Testis (tissue), 3 donors: ENCODE measurements around the gene LRRK1. TPM values are rescaled to one million over a fixed set of nuclear protein-coding genes. Genes with fewer than 3 reads are reported as not detected.

ENCODE experiments used
- DNase-seq: peaks from one replicate; pipeline ENCODE4 v3.0.0-alpha.2; 2019
- H3K27ac ChIP-seq, 2 donors: fragments of 200-600 bp; sonication (generic); one replicate each; pipeline ENCODE4 v1.5.1; 2019
- H3K27me3 ChIP-seq: fragments of 200-600 bp; sonication (generic); one replicate; pipeline ENCODE4 v1.5.1; 2019
- H3K36me3 ChIP-seq: fragments of 200-600 bp; sonication (generic); one replicate; pipeline ENCODE4 v1.5.1; 2017; ENCODE audit warnings: low read depth; ENCODE audit errors: missing control alignments
- H3K4me1 ChIP-seq: fragments of 200-600 bp; sonication (generic); one replicate; pipeline ENCODE4 v1.5.1; 2019
- H3K4me3 ChIP-seq, 2 donors: fragments of 200-600 bp; sonication (generic); one replicate each; pipeline ENCODE4 v1.5.1; 2017 to 2019
- H3K9me3 ChIP-seq: fragments of 200-600 bp; sonication (generic); one replicate; pipeline ENCODE4 v1.5.1; 2017
- CTCF ChIP-seq, 3 experiments: fragments of 450-650 bp in 2 of 3; fragments of 200-600 bp in 1 of 3; sonication (generic) in 1 of 3; IDR thresholded peaks; one replicate each; pipeline ENCODE4 v1.5.1; 2016 to 2019; ENCODE audit warnings: antibody characterized with exemption in 3 of 3, mild to moderate bottlenecking in 2 of 3, moderate library complexity in 1 of 3
- POLR2A ChIP-seq: fragments of 450-650 bp; IDR thresholded peaks from one replicate; pipeline ENCODE4 v1.6.1; 2017; ENCODE audit warnings: antibody characterized with exemption, mild to moderate bottlenecking, moderate library complexity
- WGBS, 2 donors: methylation state at CpG; one replicate each; pipeline ENCODE4 v1.1.5; 2018; 5-methylcytosine and 5-hydroxymethylcytosine counted together
- intact Hi-C: fragments of 100-400 bp; cut with DNase I; formaldehyde crosslinking; loops from one replicate; pipeline ENCODE4 v1.15.1; 2023; ENCODE audit warnings: low total_unique reads
- polyA plus RNA-seq: library from polyadenylated mRNA; stranded (reverse); fragments of 350-450 nt; fragmentation: Illumina TruSeq; extraction: RNeasy Lipid Tissue Mini Kit (QIAGEN cat#74804); gene quantifications from one replicate; pipeline ENCODE4 v1.2.3, GENCODE V29; 2014; ENCODE audit warnings: low read depth, low replicate concordance; ENCODE audit not compliant: insufficient read depth
- total RNA-seq, 2 donors: library from RNA; depleted of rRNA; stranded (reverse); fragments of >200 nt; gene quantifications; one replicate each; pipeline ENCODE4 v1.2.3, GENCODE V29; 2016

Gene LRRK1
- total and polyA plus RNA-seq, 3 donors from 2014 or later = 18.8 to 24.6 (median 23.0) TPM

DNA sequence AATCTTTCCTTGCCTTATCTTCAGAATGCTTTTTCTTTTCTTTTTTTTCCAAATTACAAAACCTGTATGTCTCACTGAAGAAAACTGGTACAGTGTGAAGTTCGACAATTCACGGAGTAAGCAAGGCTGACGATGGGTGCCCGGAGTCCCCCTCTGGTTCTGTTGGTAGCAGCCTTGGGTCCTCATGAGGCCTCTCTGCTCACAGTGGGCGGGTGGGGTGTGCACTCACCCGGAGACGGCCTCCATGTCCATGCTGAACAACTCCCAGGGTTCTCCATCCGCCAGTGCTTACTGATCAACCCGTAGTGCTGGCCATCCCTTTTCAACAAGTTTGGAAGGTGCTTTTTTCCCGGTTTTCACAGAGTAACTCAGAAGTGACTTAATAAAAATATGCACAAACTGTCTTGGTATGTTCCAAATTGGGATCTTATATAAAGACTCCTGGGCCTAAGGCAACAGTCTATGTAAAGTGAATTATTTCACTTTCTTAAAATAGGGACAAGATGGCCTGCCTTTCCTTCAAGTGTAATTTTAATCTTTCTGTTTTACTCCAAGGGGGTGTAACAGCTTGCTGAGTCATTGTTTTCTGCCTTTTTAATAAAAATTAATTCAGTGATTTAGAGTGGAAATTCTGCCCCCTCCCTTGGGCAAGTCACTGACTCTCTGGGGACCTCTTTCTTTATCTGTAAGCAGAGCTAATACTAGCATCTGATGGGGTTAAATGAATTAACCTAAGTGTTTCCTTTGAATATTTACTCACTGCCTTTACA lies 23.7 kb downstream of the LRRK1 start:
- no peaks in the 10 kb centered on the region for H3K36me3 ChIP-seq
- 84 to 86% methylated on average over 10 of the region's 10 CpGs for WGBS, 2 donors
- DNase-seq = no peak

DNA sequence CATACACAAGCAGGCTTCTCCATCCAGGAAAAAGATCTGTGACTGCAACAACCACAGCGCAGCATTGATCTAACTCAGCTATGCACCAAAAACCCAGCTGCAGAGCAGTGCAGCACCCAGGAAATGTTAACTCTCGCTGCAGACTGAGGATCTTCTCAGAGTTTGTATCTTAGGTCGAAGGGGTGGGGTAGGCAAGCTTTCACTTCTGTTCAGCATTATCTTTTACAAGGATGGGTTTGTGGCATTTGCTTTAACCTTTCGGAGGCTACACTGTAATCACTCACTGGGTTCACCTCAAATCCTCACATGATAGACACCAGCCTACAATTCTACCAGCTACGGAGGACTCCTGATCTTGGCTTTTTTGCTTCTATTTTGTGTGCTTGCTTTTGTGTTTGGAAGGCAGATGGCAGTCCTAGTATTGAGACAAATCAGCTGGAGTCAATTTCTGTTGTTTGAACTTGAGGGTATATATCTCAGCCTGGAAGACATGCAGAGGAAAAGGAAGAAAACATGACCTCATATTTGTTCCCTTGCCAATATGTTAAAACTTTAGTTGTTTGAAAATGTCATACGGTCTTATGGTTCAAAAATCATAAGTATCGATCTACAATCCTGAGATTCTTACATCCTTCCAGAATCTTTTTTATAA lies 25.2 kb downstream of the LRRK1 start:
- Histone ChIP-seq H3K27me3 (no peaks in the 10 kb centered on the region), H3K27ac (no peak overlapping the region), H3K36me3 (no peaks in the 10 kb centered on the region), H3K4me1 (no peaks in the 10 kb centered on the region), H3K4me3 (no peak overlapping the region), H3K9me3 (no peaks in the 10 kb centered on the region)
- 78 to 85% methylated on average over 7 of the region's 7 CpGs for WGBS, 2 donors
- TF ChIP-seq CTCF (IDR thresholded peaks at IDR 0.05) (no peak), POLR2A (no peak)
- intact Hi-C loops = no loop called here
- no peak for DNase-seq

More for the DNA sequence above, 23.7 kb downstream of the LRRK1 start:
- H3K4me3 ChIP-seq = no peak overlapping the region
- no peak for TF ChIP-seq CTCF (IDR thresholded peaks at IDR 0.05)
- TF ChIP-seq POLR2A = no peak
- no peaks in the 10 kb centered on the region for H3K4me1 ChIP-seq
- no peaks in the 10 kb centered on the region for H3K9me3 ChIP-seq
- H3K27ac ChIP-seq = no peak overlapping the region
- intact Hi-C loops = no loop called here
- no peaks in the 10 kb centered on the region for H3K27me3 ChIP-seq

DNA sequence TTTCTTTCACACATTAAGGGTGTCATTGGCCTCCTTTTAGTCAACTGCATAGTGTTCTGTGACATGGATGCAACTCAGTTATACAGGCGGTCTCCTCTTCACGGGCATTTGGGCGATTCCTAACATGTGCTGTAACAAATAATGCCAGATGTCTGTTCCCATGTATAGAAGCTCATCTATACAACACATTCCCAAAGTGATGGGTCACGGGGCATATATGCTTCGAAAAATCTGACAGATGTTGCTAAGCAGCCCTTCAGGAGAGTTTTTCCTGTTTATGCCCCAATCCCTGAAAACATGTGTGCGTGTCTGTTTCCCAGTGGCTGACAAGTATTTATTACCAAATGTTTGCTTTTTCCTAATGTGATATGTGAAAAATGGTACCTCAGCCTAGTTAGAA lies 25.8 kb downstream of the LRRK1 start:
- Histone ChIP-seq H3K27me3 (no peaks in the 10 kb centered on the region), H3K27ac (no peak overlapping the region), H3K4me1 (no peaks in the 10 kb centered on the region), H3K4me3 (no peak overlapping the region), H3K9me3 (no peaks in the 10 kb centered on the region), H3K36me3 (no peaks in the 10 kb centered on the region)
- intact Hi-C loops = no loop called here
- no peak for DNase-seq
- WGBS, 2 donors = 90 to 93% methylated on average over 6 of the region's 6 CpGs
- TF ChIP-seq CTCF (IDR thresholded peaks at IDR 0.05) (no peak), POLR2A (no peak)

DNA sequence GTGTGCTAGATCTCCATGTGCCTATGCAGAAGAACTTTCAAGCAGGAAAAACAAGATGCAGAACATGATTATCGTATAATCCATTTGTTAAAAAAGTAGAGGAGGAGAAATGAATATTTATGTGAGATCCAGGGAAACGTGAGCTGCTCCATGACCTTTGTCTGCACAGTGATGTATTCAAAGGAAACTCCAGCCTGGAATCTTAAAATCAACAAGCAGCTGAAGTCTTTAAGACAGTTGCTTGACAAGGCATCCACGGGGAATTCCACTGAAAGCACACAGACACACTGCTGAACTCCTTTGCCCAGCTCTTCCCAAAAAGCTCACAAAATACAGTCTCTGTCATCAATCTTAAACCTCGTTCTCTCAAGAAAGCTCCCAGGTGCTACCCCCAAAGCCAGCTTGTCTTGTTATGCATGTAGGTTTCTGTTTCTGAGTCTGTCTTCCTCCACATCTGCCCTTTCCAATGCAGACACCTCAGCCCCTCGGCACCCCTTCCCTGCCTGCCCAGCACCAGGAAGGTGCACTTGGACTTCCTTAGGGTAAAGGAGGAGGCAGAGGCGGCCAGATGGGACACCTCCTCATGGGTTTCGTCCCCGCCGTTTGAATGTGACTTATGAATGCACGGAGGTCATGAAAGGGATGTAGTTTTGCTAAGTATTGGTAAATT lies 28.7 kb downstream of the LRRK1 start:
- DNase-seq = no peak
- no peaks in the 10 kb centered on the region for H3K27me3 ChIP-seq
- H3K36me3 ChIP-seq = no peaks in the 10 kb centered on the region
- no peak overlapping the region for H3K4me3 ChIP-seq
- no peaks in the 10 kb centered on the region for H3K9me3 ChIP-seq
- no peaks in the 10 kb centered on the region for H3K4me1 ChIP-seq
- no peak for TF ChIP-seq CTCF (IDR thresholded peaks at IDR 0.05)
- TF ChIP-seq POLR2A = no peak
- intact Hi-C loops = no loop called here
- H3K27ac ChIP-seq = no peak overlapping the region
- WGBS, 2 donors = 66 to 83% methylated on average over 10 of the region's 10 CpGs
